NCI-H748 (cell line): ENCODE measurements around the gene VPS54.
A peak's percentile ranks its signal among the peaks of the same experiment; 100 is the strongest.

Source experiments
- DNase-seq: peaks from one replicate; lab custom pipeline; 2025; ENCODE audit not compliant: unreplicated experiment; lab: John Stamatoyannopoulos, UW

VPS54 gene

GRCh38 chr2:63903003-63903402 lies 116.2 kb downstream of the VPS54 start:
- no peak for DNase-seq

DNA sequence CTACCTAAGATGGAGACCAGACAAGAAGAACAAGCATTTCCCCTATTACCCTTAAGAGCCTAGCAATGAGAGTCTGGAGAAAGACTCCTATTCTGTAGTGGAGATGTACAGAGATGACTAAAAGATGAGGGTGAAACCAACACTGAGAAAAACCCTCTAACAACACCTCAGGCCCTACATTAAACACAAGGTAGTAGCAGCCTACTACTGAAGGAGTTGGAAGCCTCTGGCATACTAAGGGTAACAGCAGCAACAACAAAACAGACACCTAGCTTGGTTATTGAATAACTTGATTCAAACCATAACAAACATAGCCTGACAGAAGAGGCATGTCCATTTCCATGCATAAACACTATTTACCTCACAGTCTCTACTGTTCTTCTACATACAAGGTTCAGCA lies 117.1 kb downstream of the VPS54 start:
- DNase-seq: no peak

DNA sequence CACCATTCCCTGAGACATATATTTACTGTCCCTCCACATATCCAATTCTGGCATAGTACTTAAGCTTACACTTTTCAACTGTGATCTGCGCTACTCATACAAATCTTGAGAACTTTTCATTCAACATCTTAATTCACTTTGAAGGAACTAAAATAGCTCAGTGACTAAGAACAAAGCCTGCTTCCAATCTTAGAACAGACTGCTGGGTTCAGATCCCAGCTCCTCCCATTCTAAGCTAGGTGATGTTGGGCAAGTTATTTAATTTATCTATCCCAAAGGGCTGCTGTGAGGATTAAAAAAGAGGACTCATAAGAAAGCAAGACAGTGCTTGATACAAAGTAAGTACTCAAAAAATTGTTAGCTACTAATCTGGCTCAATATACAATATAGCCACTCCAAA lies 119.6 kb downstream of the VPS54 start:
- DNase-seq: no peak

DNA sequence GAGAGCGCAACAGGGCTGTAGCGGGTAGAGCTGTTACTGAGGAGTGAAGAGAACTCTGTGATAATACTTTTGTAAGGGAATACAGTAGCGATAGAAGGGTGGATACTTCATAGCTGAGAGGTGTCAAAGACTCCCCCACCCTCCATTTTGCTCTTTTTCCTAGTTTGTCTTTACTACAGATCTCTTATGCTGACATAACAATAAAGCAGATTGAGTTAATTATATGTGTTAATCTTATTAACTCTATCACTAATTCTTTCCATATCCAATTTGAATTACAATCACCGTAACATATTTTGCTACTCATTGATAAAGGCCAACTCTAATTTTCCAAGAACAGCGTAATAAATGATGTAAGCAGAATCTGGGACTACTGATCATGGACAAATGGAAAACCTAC lies 120.4 kb downstream of the VPS54 start:
- no peak for DNase-seq

DNA sequence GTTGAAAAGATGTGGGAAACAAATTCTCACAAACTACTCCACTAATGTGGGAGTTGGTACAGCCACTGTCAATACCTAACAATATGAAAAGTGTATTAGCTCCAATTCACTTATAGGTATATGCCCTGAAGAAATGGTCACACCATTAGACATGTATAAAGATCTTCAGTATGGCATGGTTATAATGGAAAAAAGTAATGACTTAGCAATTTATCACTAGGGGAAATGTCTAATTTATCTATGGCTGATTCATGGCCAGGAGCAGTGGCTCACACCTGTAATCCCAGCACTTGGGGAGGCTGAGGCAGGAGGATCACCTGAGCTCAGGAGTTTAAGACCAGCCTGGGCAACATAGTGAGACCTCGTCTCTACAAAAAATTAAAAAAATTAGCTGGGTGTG lies 125.1 kb downstream of the VPS54 start:
- no peak for DNase-seq

DNA sequence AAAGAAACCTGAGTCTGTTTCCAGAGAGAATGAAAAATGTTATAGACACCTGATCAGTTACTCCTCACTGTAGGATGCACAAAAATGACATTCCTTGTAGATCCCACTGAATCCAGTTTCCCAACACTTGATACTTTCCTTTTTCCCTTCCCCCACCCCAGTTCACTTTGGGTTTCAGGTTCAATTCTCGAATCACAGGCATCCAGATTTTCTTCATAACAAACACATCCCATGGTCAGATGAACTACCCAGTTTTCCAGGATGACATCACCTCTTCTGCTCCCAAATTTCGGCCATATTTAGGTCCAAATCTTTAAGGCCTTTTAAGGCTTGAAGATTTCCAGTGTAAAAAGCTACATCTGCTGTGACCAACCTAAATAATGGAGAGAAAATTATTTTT lies 126.1 kb downstream of the VPS54 start:
- no peak for DNase-seq

DNA sequence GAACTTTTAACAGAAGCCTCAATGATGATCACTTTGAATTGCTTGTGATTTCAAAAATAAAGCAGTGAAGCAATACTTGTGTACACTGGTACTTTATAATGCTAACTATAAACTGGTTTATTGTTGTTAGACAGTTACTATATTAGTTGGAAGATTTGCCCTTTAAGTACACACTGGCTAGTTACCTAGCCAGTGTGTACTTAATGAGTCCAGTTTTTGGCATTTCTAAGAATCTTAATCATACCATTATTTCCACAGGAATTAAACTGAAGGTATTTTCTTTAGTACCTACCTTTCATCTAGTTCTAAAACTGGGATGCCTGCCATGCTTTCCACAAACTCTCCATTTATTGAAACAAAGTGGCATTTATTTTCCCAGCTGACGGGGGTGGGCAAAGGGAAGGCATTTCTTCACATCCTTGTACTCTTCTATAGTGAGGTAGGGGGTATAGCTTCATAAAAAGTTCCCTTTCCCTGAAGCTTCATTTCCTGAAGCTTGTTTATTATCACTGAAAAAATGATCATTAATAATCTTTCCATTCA lies 127.7 kb downstream of the VPS54 start:
- DNase-seq: no peak

GRCh38 chr2:63890678-63891077 lies 128.6 kb downstream of the VPS54 start:
- no peak for DNase-seq

DNA sequence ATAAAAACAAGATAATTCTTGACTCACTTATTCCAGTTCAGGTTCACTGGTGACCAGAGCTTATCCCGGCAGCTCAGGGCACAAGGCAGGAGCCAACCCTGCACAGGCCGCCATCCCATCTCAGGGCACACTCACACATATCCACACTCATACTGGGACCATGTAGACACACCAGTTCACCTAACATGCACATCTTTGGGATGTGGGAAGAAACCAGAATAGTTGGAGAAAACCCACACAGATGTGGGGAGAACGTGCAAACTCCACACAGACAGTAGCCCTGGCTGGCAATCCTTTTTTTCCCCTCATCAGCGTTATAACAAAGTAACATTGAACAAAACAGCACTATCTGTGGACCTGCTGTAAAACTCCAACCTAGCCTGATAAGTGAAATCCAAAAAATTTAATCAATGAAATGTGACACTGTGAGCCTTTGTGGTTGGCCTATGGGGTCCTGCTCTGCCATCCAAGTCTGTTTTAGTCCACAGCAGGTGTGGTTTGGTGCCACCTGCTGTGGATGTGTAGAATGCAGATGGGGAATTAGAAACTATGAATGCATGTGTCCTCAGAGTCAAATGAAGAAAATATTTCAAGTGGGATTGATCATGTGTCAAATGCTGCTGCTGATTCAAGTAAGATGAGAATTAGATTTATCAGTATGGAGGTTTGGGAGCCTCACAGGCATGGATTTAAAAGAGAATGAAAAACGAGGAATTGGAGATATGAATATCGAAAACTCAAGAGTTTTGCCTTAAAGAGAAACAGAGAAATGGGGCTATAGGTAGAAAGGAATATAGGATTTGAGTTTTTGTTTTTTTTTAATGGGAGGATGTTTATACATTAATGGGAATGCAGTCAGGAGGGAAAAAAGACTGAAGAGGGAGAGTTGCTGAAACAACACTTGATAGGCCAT lies 130.5 kb downstream of the VPS54 start:
- peak; percentile 36 for DNase-seq

GRCh38 chr2:63888053-63888452 lies 131.2 kb downstream of the VPS54 start:
- DNase-seq: no peak

- no peak for DNase-seq
These were observed 132.8 kb downstream of the VPS54 start for GRCh38 chr2:63886445-63886844.

DNA sequence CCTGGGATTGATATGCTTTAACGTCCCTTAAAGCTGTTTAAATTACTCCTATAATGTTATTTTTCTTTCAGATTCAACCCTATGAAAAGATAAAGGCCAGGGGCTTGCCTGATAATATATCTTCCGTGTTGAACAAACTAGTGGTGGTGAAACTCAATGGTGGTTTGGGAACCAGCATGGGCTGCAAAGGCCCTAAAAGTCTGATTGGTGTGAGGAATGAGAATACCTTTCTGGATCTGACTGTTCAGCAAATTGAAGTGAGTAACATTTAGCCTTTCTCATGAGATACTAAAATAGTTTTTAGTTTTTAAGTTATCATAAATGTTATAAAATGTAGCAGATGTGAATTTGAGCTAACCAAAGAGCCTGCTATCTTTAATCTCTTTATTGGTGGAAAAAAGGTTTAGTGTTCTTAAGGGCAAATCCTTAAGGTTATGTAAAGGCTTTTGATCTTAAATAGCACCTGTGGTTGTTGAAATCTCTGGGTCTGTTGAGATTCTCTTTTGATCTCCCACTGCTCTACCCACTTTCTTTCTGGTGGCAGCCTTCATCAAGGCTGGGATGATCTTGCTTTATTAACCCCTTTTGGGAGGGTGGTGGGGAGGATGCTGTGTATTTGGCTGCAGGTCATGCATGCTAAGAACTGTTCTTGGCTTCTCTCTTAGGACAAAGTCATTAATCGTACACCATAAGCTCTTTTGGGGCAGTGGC lies 136.7 kb downstream of the VPS54 start:
- no peak for DNase-seq

DNA sequence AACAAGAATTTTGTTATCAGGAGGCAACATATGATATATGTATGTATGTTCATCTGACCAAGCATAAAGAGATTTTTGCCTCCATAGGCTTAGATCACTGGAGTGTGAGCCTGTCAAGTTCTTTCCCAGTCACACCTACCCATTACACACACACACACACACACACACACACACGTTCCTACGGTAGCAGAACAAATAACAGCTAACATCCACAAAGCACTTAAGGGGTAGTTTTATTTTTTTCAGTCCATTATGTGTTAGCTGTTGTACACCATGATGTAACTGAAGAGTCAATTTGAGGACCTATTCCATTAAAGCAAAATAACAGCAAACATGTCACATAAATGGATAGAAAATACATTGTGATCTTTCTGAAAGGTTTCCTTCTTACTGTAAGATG lies 138.0 kb downstream of the VPS54 start:
- DNase-seq: peak; percentile 24

DNA sequence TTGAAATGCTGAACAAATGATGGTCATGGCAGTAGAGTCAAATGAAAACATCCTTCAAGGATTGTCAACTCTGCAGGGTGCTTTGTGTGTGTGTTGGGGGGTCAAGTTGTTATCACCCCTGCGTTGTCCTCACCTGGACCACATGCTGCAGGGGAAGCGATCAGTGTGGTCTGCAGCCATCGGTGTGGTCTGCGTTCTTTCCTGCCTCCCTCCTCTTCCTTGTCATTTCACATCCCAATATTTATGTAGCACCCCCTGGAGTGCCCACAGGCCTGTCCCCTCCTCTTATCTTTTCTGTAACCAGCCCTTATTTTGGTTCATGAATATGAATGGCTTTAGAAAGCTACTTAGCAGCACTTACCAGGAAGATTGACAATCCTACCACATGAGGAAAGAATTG lies 138.6 kb downstream of the VPS54 start:
- DNase-seq: no peak

- no peak for DNase-seq
These were observed 139.3 kb downstream of the VPS54 start for GRCh38 chr2:63879876-63880433.

DNA sequence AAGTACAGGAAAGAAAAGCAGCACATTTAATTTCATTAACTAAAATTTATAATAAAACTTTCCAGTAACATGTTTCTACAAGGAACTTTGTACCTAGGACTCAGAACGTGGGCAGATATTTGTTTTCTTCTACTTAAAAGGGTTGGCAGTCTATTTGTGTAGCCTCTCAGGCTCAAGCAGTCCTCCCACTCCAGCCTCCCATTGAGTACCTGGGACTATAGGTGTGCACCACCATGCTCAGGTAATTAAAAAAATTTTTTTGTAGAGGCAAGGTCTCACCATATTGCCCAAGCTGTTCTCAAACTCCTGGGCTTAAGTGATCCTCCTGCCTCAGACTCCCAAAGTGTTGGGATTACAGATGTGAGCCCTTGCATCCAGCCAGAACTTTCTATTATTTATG lies 140.7 kb downstream of the VPS54 start:
- DNase-seq: no peak

- DNase-seq: no peak
These were observed 142.9 kb downstream of the VPS54 start for GRCh38 chr2:63876311-63876710.

GRCh38 chr2:63875559-63876245 lies 143.5 kb downstream of the VPS54 start:
- DNase-seq: peak; percentile 1

DNA sequence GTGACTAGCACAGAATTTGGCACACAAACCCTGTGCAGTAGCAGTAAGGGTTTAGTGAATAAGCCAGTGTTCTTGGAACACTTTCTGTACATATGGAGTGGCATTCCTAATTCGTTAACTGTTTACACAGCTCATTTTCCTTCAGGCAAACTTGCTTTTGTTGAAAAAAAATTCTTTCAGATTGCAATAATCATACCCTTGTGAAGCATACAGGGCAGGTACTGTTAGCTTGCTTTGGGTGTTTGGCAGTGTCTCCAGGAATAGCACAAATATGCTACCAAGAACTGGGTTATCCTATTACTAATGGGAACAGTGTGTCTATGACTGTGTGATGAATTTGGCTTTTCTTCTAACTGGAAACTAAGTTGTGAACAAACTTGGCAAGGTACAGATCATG lies 144.1 kb downstream of the VPS54 start:
- DNase-seq: no peak

DNA sequence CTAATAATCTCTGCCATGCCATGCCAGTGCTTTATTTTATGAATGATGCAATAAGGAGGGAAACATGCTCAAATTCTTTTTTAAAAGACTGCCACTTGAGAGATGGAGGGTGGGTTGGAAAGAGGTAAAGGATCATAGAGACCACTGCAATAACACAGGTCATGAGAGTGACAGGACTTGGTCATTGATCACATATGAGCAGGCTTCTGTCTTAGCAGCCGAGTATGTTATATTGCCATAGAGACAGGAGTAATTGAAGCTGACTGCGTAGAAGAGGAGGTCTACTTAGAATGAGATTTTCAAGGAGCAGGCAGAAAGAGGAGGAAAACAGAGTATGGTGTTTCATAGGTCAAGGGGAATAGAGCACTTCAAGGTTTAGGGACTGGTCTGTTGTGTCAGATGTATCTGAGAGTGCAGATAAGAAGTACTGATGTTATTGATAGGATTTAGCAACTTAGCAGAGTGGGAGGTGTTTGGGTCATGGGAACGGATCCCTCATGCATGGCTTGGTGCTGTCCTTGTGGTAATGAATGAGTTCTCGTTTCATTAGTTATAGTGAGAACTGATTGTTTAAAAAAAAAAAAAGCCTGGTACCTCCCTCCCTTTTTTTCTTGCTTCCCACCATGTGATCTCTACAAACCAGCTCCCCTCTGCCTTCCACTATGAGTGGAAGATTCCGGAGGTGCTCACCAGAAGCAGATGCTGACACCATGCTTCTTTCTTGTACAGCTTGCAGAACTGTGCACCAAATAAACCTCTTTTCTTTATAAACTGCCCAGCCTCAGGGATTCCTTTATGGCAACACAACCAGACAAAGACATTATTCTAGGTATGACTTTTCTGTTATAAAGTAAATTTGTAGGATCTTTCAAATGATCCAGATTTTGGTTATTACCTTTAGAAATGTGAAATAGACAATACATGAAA lies 144.8 kb downstream of the VPS54 start:
- no peak for DNase-seq
